ACHN (cell line): ENCODE results near the gene KIAA1958.
"Not testable (repeated sequence)": the region's sequence is repeated elsewhere in the genome, so short reads cannot be mapped to it uniquely, and the experiment has no call there.

ENCODE experiments used
- DNase-seq: peaks from one replicate; pipeline ENCODE4 v3.0.0-alpha.2; 2015
- in situ Hi-C: cut with HindIII; loops from 2 replicates; pipeline ENCODE4 v1.10.0; 2017; ENCODE audit warnings: low sequenced_read_pairs, low pct_ligation_motif_present, low pct_unique_long_range_greater_than_20kb

KIAA1958 gene

GRCh38 chr9:112512377-112512776 lies 25.8 kb downstream of the KIAA1958 start:
- in situ Hi-C loops, DNase-seq: not testable (repeated sequence)

DNA sequence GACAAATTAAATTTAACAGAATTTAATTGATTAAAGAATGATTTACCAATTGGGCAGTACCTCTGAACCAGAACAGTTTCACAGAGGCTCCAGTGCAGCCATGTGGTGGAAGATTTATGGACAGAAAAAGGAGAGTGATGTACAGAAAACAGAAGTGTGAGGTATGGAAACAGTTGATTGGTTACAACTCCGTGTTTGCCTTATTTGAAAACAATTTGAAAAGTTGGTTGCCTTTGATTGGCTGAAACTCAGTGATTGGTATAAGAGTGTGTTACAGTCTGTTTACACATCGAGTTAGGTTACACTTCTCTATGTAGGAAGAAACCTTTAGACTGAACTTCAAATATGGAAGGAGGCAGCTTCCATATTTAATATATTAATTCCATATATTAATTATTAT lies 30.1 kb downstream of the KIAA1958 start:
- in situ Hi-C loops: no loop called here
- DNase-seq: no peak

GRCh38 chr9:112520069-112520468 lies 33.4 kb downstream of the KIAA1958 start:
- DNase-seq: no peak
- in situ Hi-C loops: no loop called here

DNA sequence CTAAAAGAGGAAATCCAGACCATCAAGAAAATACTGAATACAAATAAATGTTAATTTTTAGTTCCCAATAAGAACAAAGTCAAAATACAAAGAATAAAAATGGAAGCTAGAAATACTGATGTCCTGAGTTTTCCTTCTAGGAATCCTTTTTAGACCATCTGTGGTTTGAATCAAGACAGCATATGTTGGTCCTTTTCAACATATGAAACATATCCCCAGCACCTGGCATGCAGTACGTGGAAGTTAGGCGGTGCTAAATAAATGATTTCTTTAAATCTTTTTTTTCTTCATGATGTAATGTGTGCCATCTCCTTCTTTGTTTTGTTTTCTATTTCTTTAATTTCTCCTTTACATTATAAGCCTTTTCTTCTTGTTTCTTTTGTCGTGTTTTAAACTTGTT lies 34.0 kb downstream of the KIAA1958 start:
- in situ Hi-C loops: no loop called here
- no peak for DNase-seq

DNA sequence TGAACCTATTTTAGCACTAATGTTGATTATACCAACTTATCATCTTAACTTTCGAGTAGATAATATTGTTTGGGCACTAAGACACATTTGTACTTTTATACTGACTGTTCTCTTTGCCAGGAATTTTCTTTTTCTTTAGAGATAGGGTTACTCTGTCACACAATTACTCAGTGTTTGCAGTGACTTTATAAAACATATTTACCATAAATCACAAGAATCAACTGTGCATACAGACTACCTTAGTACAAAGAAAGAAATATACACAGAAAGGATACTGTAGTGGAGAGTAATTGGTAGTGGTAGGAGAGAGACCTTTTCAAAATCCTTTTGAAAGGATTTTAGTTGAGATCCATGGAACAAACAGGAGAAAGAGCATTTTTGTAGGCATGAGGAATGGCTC lies 40.3 kb downstream of the KIAA1958 start:
- DNase-seq: no peak
- in situ Hi-C loops: no loop called here

DNA sequence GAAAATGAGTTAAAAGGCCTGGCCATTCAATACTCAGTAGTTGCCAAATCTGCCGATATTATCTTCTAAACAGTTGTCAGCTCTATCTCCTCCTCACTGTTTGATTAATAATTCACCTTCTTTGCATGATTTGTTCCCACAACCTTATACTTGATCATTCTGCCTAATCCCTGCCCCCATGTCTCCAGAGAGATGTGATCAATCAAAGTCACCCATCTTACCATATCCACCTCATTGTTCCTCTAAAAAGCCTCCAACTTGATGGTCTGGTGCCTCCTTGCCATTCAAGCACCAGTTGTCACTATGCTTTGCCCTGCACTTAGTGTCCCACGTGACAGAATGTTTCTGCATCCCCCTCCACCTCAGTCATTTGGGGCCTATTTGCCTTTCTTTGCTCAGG lies 41.3 kb downstream of the KIAA1958 start:
- no peak for DNase-seq
- in situ Hi-C loops: no loop called here

- in situ Hi-C loops: no loop called here
- no peak for DNase-seq
Measured at GRCh38 chr9:112529316-112529715, 42.7 kb downstream of the KIAA1958 start.

- in situ Hi-C loops: no loop called here
Measured at GRCh38 chr9:112530751-112531205, 44.2 kb downstream of the KIAA1958 start.

GRCh38 chr9:112531666-112532282 lies 45.1 kb downstream of the KIAA1958 start:
- in situ Hi-C loops: no loop called here
- no peak for DNase-seq

More at GRCh38 chr9:112530751-112531205, 44.2 kb downstream of the KIAA1958 start:
- no peak for DNase-seq

- DNase-seq: no peak
- in situ Hi-C loops: no loop called here
Measured at GRCh38 chr9:112532427-112532826, 45.8 kb downstream of the KIAA1958 start.

DNA sequence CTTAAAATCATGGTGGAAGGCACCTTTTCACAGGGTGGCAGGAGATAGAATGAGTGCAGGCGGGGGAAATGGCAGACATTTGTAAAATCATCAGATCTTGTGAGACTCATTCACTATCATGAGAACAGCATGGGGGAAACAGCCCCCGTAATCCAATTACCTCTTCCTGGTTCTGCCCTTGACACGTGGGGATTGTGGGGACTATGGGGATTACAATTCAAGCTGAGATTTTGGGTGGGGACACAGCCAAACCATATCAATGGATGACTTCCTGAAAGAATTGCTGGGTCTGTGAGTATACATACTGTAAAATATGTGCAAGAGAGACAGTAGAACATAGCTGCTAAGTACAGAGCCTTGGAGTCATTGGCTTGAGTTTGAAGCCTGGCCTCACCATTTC lies 47.0 kb downstream of the KIAA1958 start:
- DNase-seq: no peak
- in situ Hi-C loops: no loop called here

GRCh38 chr9:112535301-112535700 lies 48.7 kb downstream of the KIAA1958 start:
- in situ Hi-C loops: no loop called here
- no peak for DNase-seq

- DNase-seq: no peak
- in situ Hi-C loops: no loop called here
Measured at GRCh38 chr9:112535811-112536210, 49.2 kb downstream of the KIAA1958 start.

DNA sequence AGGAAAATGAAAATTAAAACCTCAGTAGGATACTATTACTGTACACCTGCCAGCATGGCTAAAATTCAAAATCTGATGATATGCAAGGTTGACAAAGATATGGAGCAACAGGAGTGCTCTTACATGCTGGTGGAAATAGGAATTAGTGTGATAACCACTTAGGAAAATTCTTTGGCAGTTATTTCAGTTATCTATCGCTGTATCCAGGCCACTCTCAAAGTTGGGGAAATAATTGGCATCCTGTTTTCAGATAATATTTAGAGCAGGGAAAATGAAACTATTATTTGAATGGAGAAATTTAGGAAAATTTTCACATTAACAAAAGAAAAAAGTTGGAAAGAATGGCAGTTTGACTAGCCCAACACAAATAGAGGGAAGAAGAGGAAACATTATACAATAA lies 50.9 kb downstream of the KIAA1958 start:
- DNase-seq: no peak
- in situ Hi-C loops: no loop called here

GRCh38 chr9:112540800-112541199 lies 54.2 kb downstream of the KIAA1958 start:
- in situ Hi-C loops: no loop called here
- no peak for DNase-seq

GRCh38 chr9:112541685-112542084 lies 55.1 kb downstream of the KIAA1958 start:
- in situ Hi-C loops: no loop called here
- no peak for DNase-seq

DNA sequence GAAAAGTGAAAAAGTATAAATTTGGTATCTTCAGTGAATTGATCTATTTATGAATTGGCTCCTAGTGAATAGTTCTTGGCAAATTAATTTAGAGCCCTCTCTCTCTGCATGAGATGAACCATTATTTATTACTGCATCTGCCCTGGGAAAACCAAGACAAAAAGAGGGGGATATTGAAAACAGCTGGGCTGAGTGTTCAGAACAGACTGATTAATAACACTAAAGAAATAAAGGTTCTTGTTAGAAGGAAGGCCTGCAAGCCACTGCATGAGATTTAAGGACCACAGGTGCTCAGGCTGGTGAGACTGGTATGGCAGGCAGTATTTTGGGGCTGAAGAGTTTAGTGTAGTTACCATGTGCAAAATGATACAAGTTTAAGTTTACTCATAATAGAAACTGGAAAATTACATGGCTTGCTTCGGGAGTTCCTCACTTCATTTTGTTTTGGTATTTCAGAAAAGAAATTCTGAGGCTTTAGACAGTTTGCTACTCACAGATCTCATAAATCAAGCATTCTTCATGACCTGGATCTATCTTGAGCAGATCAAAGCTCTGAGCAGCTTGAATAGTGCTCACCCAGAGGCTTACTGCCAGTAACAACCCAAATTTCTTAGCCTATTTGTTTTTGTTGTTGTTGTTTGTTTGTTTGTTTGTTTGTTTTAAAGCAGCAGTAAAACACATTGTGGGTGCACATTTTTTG lies 56.1 kb downstream of the KIAA1958 start:
- DNase-seq: no peak
- in situ Hi-C loops: no loop called here

DNA sequence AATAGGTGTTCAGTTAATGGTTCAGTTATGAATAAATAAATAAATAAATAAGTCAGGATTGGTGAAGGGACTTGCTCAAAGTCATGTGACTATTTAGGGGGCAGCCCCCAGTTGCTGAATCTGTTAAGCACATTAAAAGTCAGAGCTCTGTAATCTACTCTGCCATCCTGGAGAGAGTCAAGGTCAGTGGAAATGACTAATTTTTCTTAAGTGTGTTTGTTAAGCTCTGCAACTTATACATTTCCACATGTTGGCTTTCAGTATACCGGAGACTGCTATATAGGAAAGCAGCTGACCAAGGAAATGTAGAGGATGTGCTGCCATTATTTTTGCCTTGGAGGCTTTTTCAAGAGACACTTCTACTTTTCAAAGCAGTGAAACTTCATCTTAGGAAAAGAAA lies 57.9 kb downstream of the KIAA1958 start:
- in situ Hi-C loops: no loop called here

GRCh38 chr9:112545237-112545636 lies 58.6 kb downstream of the KIAA1958 start:
- DNase-seq: no peak
- in situ Hi-C loops: no loop called here

More for the DNA sequence above, 57.9 kb downstream of the KIAA1958 start:
- DNase-seq: no peak
